ENCODE results near the gene LRMDA.

DNA sequence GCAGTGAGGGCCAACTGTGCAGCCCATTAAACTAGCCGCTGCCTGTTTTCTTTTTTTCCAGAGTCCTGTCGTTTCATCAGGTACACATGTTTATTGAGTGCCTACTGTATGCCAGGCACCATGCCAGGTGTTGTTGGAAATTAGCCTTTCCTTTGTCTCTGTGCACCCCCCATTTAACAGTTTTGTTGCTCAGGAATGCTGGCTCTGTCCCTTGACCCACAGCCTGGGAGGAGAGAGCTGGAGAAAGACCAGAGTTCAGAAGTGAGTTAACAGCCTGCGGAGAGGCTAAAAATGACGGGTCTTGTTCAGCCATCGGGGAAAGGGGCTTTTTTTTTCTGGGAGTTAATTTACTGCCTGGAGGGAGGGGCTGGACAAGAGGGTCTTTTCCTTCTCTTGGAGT lies 1.3 kb downstream of the LRMDA start:
- TF ChIP-seq CTCF (tag by site-specific recombination; IDR thresholded peaks at IDR 0.05) = no peak
- no peak for TF ChIP-seq ZNF658 (tag by site-specific recombination; IDR thresholded peaks at IDR 0.05)
- no peak for TF ChIP-seq ZBTB44 (tag by site-specific recombination; IDR thresholded peaks at IDR 0.05)
- TF ChIP-seq, protein P1, sequence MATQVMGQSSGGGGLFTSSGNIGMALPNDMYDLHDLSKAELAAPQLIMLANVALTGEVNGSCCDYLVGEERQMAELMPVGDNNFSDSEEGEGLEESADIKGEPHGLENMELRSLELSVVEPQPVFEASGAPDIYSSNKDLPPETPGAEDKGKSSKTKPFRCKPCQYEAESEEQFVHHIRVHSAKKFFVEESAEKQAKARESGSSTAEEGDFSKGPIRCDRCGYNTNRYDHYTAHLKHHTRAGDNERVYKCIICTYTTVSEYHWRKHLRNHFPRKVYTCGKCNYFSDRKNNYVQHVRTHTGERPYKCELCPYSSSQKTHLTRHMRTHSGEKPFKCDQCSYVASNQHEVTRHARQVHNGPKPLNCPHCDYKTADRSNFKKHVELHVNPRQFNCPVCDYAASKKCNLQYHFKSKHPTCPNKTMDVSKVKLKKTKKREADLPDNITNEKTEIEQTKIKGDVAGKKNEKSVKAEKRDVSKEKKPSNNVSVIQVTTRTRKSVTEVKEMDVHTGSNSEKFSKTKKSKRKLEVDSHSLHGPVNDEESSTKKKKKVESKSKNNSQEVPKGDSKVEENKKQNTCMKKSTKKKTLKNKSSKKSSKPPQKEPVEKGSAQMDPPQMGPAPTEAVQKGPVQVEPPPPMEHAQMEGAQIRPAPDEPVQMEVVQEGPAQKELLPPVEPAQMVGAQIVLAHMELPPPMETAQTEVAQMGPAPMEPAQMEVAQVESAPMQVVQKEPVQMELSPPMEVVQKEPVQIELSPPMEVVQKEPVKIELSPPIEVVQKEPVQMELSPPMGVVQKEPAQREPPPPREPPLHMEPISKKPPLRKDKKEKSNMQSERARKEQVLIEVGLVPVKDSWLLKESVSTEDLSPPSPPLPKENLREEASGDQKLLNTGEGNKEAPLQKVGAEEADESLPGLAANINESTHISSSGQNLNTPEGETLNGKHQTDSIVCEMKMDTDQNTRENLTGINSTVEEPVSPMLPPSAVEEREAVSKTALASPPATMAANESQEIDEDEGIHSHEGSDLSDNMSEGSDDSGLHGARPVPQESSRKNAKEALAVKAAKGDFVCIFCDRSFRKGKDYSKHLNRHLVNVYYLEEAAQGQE (tag by site-specific recombination; IDR thresholded peaks at IDR 0.05) = no peak
- TF ChIP-seq ZNF776 (tag by site-specific recombination; IDR thresholded peaks at IDR 0.05; ENCODE audit: borderline replicate concordance) = no peak
- TF ChIP-seq YY1 (tag by site-specific recombination; IDR thresholded peaks at IDR 0.05) = no peak
